ENCODE results near the gene WNT3. TPM values are rescaled to one million over a fixed set of nuclear protein-coding genes. Genes with fewer than 3 reads are reported as not detected.

The WNT3 gene
- total RNA-seq (2014; rRNA removed; shearing (Covaris generic)) (4.9 and 5.6 TPM in 2 replicates), total RNA-seq (2022) (5.1 and 5.5 TPM in 2 replicates), Bru-seq, nascent RNA (percentile 22 among the genes with signal in this experiment), BruChase-seq, experiment 1, labeled RNA remaining after a 6-hour chase (percentile 31 among the genes with signal in this experiment), BruChase-seq, experiment 2, labeled RNA remaining after a 2-hour chase (percentile 37 among the genes with signal in this experiment)
- long read RNA-seq, partial matches to known transcripts = 1 of 9 reads
- long read RNA-seq, other reads (novel, unspliced or antisense) = 8 of 9 reads

DNA sequence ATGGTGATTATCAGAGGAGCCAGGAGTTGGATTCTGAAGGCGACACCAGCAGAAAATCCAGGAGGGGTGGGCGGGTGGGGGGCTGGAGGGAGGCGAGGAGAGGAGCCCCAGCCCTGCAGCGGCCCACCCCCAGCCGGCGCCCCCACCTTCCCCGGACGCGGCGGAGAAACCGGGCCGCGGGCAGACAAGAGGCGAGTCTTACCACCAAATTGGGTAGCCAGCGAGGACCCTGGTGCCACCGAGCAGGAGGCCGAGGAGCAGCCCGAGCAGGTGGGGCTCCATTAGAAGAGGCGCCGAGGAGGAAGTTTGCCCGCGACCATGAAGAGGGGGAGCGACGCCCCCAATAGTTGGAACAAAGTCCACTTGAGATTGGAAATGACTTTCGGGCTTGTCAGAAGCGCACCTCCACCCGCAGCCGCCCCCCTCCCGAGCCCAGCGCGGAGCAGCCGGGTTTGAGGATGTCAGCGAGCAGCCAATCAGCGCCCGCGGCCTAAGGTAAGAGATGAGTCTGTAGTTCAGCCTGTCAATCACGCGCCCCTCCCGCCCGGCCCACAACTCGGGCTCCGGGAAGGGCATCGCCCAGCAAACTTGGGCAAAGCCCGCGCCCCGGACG is at the start of gene WNT3:
TSS of gene WNT3 (minus strand) at position 377 of the 613 bp plus-strand sequence. CDS start at position 282, 95 bp downstream.
- intact Hi-C loops (cut with micrococcal nuclease; ENCODE audit: unreplicated experiment) = no loop called here
- no peaks in the 10 kb centered on the region for H3K9me2 ChIP-seq (ENCODE audit: insufficient read depth, low read length)
- H3K4me1 ChIP-seq (ENCODE audit: insufficient read depth, low read length, poor library complexity, severe bottlenecking) = peaks cover 24% of the 10 kb centered on the region
- TF ChIP-seq EZH2phosphoT487 (IDR thresholded peaks at IDR 0.05; ENCODE audit: borderline replicate concordance, low read depth, low read length) = no peak
- TF ChIP-seq, protein P1, sequence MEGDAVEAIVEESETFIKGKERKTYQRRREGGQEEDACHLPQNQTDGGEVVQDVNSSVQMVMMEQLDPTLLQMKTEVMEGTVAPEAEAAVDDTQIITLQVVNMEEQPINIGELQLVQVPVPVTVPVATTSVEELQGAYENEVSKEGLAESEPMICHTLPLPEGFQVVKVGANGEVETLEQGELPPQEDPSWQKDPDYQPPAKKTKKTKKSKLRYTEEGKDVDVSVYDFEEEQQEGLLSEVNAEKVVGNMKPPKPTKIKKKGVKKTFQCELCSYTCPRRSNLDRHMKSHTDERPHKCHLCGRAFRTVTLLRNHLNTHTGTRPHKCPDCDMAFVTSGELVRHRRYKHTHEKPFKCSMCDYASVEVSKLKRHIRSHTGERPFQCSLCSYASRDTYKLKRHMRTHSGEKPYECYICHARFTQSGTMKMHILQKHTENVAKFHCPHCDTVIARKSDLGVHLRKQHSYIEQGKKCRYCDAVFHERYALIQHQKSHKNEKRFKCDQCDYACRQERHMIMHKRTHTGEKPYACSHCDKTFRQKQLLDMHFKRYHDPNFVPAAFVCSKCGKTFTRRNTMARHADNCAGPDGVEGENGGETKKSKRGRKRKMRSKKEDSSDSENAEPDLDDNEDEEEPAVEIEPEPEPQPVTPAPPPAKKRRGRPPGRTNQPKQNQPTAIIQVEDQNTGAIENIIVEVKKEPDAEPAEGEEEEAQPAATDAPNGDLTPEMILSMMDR (conservative IDR thresholded peaks at IDR 0.05; ENCODE audit: low read length) = no peak
- no peaks in the 10 kb centered on the region for H3K9me3 ChIP-seq (ENCODE audit: low read length)
- ChIA-PET POLR2A (no interaction called here), CTCF (ENCODE audit: unreplicated experiment) (no interaction called here)
- H3K36me3 ChIP-seq (ENCODE audit: insufficient read depth, low read length) = no peaks in the 10 kb centered on the region
- peak within 1 kb of the TSS; percentile 63 for H3K4me3 ChIP-seq (ENCODE audit: low read depth, low read length, poor library complexity, severe bottlenecking)
- peak within 1 kb of the TSS; percentile 82 for H2AFZ ChIP-seq (ENCODE audit: low read length)
- H3K4me2 ChIP-seq (ENCODE audit: low read length) = peak within 1 kb of the TSS; percentile 78
- no peaks in the 10 kb centered on the region for H4K20me1 ChIP-seq (ENCODE audit: insufficient read depth, low read length)
- peak; percentile 63 for DNase-seq (ENCODE audit: low spot score)
- H3K27ac ChIP-seq (ENCODE audit: low read depth, low read length, poor library complexity, severe bottlenecking) = no peak within 1 kb of the TSS
- H3K79me2 ChIP-seq (ENCODE audit: insufficient read depth, low read depth, low read length) = no peaks in the 10 kb centered on the region
- BruUV-seq (replicated peaks) = no TSS peak

DNA sequence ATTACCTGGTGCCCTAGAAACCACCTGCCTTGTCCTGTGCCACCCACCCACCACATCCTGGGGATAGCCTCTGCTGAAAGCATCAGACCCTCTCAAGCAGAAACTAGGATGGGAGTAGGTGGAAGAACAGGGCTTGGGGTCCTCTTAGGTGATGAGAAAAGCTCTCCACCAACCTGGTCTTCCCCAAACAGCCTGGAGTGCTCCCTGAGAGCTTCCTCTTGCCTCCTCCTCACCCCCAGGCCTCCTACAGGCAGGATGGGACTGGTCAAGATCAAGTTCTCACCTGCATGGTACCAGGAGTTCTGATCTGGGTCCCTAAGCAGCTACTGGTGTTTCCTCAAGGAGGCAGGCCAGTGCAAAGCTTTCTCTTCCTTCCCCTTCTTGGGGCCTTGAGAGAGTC is 48.3 kb upstream of the WNT3 start:
- H4K20me1 ChIP-seq (ENCODE audit: insufficient read depth, low read length) = no peaks in the 10 kb centered on the region
- H3K9me3 ChIP-seq (ENCODE audit: low read length) = no peaks in the 10 kb centered on the region
- TF ChIP-seq, protein P1 (conservative IDR thresholded peaks at IDR 0.05; ENCODE audit: low read length) = no peak
- TF ChIP-seq EZH2phosphoT487 (IDR thresholded peaks at IDR 0.05; ENCODE audit: borderline replicate concordance, low read depth, low read length) = no peak
- CTCF ChIA-PET (ENCODE audit: unreplicated experiment) = no interaction called here
- POLR2A ChIA-PET = no interaction called here
- BruUV-seq (replicated peaks) = no TSS peak
- no peak for DNase-seq (ENCODE audit: low spot score)
- H3K9me2 ChIP-seq (ENCODE audit: insufficient read depth, low read length) = no peaks in the 10 kb centered on the region
- no peak overlapping the region for H3K4me3 ChIP-seq (ENCODE audit: low read depth, low read length, poor library complexity, severe bottlenecking)
- H3K79me2 ChIP-seq (ENCODE audit: insufficient read depth, low read depth, low read length) = no peaks in the 10 kb centered on the region
- H2AFZ ChIP-seq (ENCODE audit: low read length) = no peak overlapping the region
- intact Hi-C loops (cut with micrococcal nuclease; ENCODE audit: unreplicated experiment) = no loop called here
- H3K27ac ChIP-seq (ENCODE audit: low read depth, low read length, poor library complexity, severe bottlenecking) = no peak overlapping the region
- no peak overlapping the region for H3K4me2 ChIP-seq (ENCODE audit: low read length)
- no peaks in the 10 kb centered on the region for H3K36me3 ChIP-seq (ENCODE audit: insufficient read depth, low read length)
- no peaks in the 10 kb centered on the region for H3K4me1 ChIP-seq (ENCODE audit: insufficient read depth, low read length, poor library complexity, severe bottlenecking)

DNA sequence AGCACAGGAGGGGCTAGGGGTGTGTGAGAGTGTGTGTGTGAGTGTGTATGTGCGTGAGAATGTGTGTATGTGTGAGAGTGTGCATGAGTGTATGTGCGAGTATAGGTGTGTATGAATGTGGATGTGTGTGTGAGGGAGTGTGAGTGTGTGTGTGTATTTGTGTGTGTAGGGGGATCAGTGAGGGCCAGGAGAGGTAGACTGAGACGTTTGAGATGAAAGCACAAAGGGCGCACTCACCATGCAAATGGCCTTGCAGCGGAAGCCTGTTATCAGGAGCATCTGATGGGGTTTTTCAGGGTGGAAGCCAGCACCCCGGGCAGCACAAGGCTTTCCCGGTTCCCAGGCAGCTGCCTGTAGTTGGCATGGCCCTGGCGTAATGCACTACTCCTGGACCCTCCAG is 47.8 kb upstream of the WNT3 start:
- H3K4me2 ChIP-seq (ENCODE audit: low read length) = no peak overlapping the region
- no TSS peak for BruUV-seq (replicated peaks)
- POLR2A ChIA-PET = no interaction called here
- H3K4me1 ChIP-seq (ENCODE audit: insufficient read depth, low read length, poor library complexity, severe bottlenecking) = no peaks in the 10 kb centered on the region
- intact Hi-C loops (cut with micrococcal nuclease; ENCODE audit: unreplicated experiment) = no loop called here
- no peak overlapping the region for H3K4me3 ChIP-seq (ENCODE audit: low read depth, low read length, poor library complexity, severe bottlenecking)
- no peaks in the 10 kb centered on the region for H3K9me3 ChIP-seq (ENCODE audit: low read length)
- no peaks in the 10 kb centered on the region for H4K20me1 ChIP-seq (ENCODE audit: insufficient read depth, low read length)
- CTCF ChIA-PET (ENCODE audit: unreplicated experiment) = no interaction called here
- H3K79me2 ChIP-seq (ENCODE audit: insufficient read depth, low read depth, low read length) = no peaks in the 10 kb centered on the region
- TF ChIP-seq, protein P1 (conservative IDR thresholded peaks at IDR 0.05; ENCODE audit: low read length) = no peak
- H3K36me3 ChIP-seq (ENCODE audit: insufficient read depth, low read length) = no peaks in the 10 kb centered on the region
- no peak for DNase-seq (ENCODE audit: low spot score)
- no peak overlapping the region for H3K27ac ChIP-seq (ENCODE audit: low read depth, low read length, poor library complexity, severe bottlenecking)
- no peaks in the 10 kb centered on the region for H3K9me2 ChIP-seq (ENCODE audit: insufficient read depth, low read length)
- H2AFZ ChIP-seq (ENCODE audit: low read length) = no peak overlapping the region
